OCI-LY7 (cell line): Measurements from ENCODE around the gene KIAA1958.
"Not testable (repeated sequence)": the region's sequence is repeated elsewhere in the genome, so short reads cannot be mapped to it uniquely, and the experiment has no call there.

Source experiments
- EZH2phosphoT487 ChIP-seq: fragments of 200-600 bp; sonication (generic); IDR thresholded peaks from 2 replicates; pipeline ENCODE4 v1.6.1; 2018; ENCODE audit warnings: low read depth, borderline replicate concordance, mild to moderate bottlenecking, mixed run types, antibody characterized with exemption, low read length, moderate library complexity, mixed read lengths
- TF ChIP-seq, protein P1 (sequence below): fragments of 200-600 bp; sonication (generic); conservative IDR thresholded peaks from 2 replicates; pipeline ENCODE4 v1.5.1; 2014; ENCODE audit warnings: mild to moderate bottlenecking, antibody characterized with exemption, low read length, moderate library complexity, mixed read lengths

DNA sequence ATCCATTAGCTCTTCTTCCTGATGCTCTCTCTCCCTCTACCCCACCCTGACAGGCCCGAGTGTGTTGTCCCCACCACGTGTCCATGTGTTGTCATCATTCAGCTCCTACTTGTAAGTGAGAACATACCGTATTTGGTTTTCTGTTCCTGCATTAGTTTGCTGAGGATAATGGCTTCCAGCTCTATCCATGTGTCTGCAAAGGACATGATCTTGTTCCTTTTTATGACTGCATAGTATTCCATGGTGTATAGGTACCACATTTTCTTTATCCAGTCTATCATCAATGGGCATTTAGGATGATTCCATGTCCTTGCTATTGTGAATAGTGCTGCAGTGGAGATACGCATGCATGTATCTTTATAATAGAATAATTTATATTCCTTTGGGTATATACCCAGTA, 186.6 kb downstream of the KIAA1958 start:
- TF ChIP-seq, protein P1, sequence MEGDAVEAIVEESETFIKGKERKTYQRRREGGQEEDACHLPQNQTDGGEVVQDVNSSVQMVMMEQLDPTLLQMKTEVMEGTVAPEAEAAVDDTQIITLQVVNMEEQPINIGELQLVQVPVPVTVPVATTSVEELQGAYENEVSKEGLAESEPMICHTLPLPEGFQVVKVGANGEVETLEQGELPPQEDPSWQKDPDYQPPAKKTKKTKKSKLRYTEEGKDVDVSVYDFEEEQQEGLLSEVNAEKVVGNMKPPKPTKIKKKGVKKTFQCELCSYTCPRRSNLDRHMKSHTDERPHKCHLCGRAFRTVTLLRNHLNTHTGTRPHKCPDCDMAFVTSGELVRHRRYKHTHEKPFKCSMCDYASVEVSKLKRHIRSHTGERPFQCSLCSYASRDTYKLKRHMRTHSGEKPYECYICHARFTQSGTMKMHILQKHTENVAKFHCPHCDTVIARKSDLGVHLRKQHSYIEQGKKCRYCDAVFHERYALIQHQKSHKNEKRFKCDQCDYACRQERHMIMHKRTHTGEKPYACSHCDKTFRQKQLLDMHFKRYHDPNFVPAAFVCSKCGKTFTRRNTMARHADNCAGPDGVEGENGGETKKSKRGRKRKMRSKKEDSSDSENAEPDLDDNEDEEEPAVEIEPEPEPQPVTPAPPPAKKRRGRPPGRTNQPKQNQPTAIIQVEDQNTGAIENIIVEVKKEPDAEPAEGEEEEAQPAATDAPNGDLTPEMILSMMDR = not testable (repeated sequence)
- not testable (repeated sequence) for TF ChIP-seq EZH2phosphoT487
